Activated naive CD8-positive, alpha-beta T cell treated with anti-CD3 and anti-CD28 coated beads, Interleukin-2, amount 10 ng/mL, durations not matched to agents 7 days and 5 days (primary cell): ENCODE measurements around the gene EFNB2. TPM values are rescaled to one million over a fixed set of nuclear protein-coding genes. Genes with fewer than 3 reads are reported as not detected.

Experiments
- ATAC-seq: fragments of 150-1000 bp; cut with Tn5 transposase; one replicate; pipeline ENCODE4 v1.10.0; 2021; ENCODE audit warnings: low read depth, moderate library complexity
- POLR2A ChIA-PET: fragments of 350-600 bp; sonication (Branson Sonifier 250); formaldehyde crosslinking; loops from one replicate; lab custom pipeline; 2021; ENCODE audit warnings: antibody characterized with exemption; lab: Charles Lee
- DNase-seq: peaks from one replicate; pipeline ENCODE4 v3.0.0; 2021
- H3K27ac Mint-ChIP-seq: one replicate; pipeline ENCODE4 v1.8.0; 2022; ENCODE audit warnings: mild to moderate bottlenecking, mixed read lengths
- H3K27me3 Mint-ChIP-seq: one replicate; pipeline ENCODE4 v1.8.0; 2022; ENCODE audit warnings: mild to moderate bottlenecking, moderate library complexity, mixed read lengths
- H3K36me3 Mint-ChIP-seq: one replicate; pipeline ENCODE4 v1.8.0; 2021; ENCODE audit warnings: mild to moderate bottlenecking, mixed read lengths
- H3K4me1 Mint-ChIP-seq: one replicate; pipeline ENCODE4 v1.8.0; 2021; ENCODE audit warnings: mixed read lengths
- H3K4me3 Mint-ChIP-seq: one replicate; pipeline ENCODE4 v1.8.0; 2022; ENCODE audit warnings: mild to moderate bottlenecking, moderate library complexity, mixed read lengths
- H3K9me3 Mint-ChIP-seq: one replicate; pipeline ENCODE4 v1.8.0; 2021; ENCODE audit warnings: mixed read lengths
- total RNA-seq, 2 experiments: library from RNA; stranded (reverse); gene quantifications; one replicate each; pipeline ENCODE4 v1.2.3, GENCODE V29; 2021

EFNB2 gene
- total RNA-seq, 2 experiments from 2014 or later = 0.14 to 0.23 TPM

DNA sequence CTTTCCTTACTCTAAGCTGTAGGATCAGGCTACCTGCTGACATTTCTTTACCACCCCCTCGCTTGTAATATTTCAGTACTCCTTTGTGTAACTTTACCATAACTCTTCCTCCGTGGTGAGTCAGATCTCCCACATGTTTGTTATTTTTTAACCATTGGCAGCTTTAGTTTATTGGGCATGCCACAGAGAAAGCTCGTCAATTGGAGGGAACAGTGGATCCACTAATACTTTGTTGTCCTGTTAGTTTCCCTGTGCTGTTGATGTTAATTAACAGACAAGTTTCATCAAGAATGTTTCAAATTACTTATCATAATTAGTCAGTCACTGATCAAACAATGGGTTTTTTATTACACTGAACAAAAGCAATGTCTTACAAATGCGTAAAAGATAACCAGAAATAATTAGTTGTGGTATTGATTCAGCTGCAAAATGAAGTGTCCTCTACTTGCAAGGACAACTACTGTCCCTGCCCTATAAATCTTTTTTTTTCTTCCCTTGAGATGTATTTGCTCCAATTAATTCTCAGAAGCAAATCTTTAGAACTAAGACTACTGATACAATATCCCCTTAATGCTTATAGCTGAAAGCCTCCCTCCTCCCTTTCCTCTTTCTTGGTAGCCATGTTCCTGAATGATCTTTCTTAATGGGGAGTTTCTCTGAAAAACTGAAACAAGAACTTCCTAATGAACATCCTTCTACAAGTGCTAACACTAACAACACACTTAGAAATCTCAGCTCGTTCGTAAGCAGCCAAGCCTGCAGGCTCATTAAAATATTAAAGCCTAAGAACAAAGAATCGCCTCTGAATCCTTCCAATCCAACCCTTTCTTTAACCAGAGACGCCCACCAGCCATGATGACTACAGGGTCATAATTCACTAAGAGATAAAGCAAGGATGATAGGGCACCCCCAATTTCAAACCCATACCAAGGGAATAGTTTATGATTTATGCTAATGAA is 22.2 kb downstream of the EFNB2 start:
- H3K4me1 Mint-ChIP-seq = no peaks in the 10 kb centered on the region
- no peaks in the 10 kb centered on the region for H3K9me3 Mint-ChIP-seq
- peaks cover 23% of the 10 kb centered on the region for H3K27me3 Mint-ChIP-seq
- DNase-seq (no peak), ATAC-seq (no peak)
- H3K27ac Mint-ChIP-seq = no peak overlapping the region
- H3K4me3 Mint-ChIP-seq = no peak overlapping the region
- no peaks in the 10 kb centered on the region for H3K36me3 Mint-ChIP-seq
- POLR2A ChIA-PET = no interaction called here

DNA sequence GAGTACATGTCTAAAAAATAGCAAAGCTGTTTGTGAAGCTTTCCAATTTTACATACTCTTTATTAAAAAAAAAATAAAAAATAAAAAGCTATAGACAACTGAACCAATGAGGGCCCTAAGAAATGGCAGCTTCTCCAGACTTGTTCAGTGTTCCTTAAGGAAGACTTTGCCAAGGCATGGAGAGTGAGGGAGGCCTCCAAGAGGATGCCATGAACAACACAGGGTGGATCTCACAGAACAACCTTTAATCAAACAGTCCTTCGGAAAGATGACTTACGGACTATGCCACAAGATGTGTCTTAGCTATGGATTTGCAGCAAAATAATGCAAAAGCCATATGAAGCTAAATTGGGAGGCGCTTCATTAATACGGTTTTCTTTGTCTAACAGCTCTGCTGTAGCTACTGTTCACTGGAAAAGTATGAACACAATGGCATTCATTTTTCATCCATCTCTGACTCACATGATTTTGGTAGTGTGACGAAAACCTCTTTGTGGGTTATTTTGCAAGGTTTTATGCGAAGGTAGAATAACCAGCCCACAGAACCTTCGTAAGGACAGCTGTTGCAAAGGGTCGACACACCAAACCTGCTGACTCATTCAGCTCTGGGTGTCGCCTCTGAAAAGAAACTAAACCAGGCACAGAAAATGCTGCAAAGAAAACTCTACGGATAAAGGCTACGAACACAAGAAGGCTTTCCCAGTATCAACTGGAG is 27.7 kb downstream of the EFNB2 start:
- DNase-seq = no peak
- Mint-ChIP-seq H3K27ac (no peak overlapping the region), H3K9me3 (no peaks in the 10 kb centered on the region), H3K27me3 (peaks cover 21% of the 10 kb centered on the region), H3K36me3 (no peaks in the 10 kb centered on the region), H3K4me3 (no peak overlapping the region), H3K4me1 (peaks cover 1% of the 10 kb centered on the region)
- no peak for ATAC-seq
- POLR2A ChIA-PET = interaction anchor here (0.5 kb wide), 1 partner anchor 1894 kb away, joined by 3 read pairs; no protein-coding TSS in a partner anchor

DNA sequence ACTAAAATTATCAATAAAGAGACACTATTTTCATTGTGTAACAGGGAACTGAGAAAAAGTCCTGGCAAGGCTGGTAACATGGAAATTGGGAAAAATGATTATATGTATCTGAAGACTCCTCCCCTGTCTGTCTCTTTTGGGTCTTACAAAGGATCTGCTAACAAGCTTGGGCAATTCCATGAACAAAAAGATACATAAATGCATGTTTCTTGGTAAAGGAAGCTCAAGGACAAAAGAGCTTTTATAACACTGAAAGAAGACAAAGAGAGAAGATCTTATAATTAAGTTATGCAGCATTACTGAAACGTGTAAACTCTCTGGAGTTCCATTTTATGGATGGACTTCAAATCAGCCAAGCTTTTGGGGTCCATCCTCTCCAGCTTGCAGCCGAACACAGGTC is 29.2 kb downstream of the EFNB2 start:
- Mint-ChIP-seq H3K4me1 (peaks cover 1% of the 10 kb centered on the region), H3K36me3 (no peaks in the 10 kb centered on the region), H3K27me3 (peaks cover 18% of the 10 kb centered on the region), H3K9me3 (no peaks in the 10 kb centered on the region), H3K4me3 (no peak overlapping the region), H3K27ac (no peak overlapping the region)
- DNase-seq (no peak), ATAC-seq (no peak)
- POLR2A ChIA-PET = no interaction called here

DNA sequence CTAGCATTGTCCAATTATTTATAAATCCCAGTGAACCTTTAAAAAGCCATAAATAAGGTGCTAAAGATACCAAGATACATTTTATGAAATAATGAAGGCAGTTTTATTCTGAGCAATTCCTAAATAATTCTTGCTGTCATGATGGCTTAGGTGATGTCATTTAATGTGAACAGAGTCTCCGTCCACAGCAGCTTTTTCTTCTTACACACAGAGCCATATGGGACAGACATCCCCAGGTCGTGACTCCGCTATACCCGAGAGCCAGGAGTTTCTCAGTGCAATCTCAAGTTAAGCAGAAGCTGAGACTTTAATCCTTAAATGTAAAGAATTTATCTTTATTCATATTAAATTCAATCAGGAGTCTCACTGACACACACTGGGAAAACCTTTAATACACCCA is 29.7 kb downstream of the EFNB2 start:
- DNase-seq (no peak), ATAC-seq (no peak)
- Mint-ChIP-seq H3K36me3 (no peaks in the 10 kb centered on the region), H3K27me3 (peaks cover 17% of the 10 kb centered on the region), H3K4me3 (no peak overlapping the region), H3K9me3 (no peaks in the 10 kb centered on the region), H3K4me1 (peaks cover 1% of the 10 kb centered on the region), H3K27ac (no peak overlapping the region)
- POLR2A ChIA-PET = no interaction called here

DNA sequence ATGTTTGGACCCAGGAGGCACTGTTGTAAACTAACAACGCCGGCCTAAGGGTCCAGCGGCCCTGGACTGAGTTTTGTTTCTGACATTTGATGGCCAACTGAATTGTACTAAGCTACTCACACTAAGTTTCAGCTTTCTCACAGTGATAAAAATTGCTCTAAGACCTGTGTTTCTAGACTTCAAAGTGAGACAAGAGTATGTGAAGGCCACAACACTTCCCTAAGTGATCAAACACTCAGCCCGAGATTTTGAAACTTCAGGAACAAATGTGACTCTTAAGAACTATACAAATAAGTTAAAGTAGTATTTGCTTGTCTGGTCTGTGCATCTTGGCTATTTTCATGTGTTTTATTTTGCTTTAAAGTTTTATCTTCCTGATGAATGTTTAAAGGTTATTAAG is 30.2 kb downstream of the EFNB2 start:
- H3K27me3 Mint-ChIP-seq = peaks cover 22% of the 10 kb centered on the region
- POLR2A ChIA-PET = no interaction called here
- no peaks in the 10 kb centered on the region for H3K36me3 Mint-ChIP-seq
- no peak overlapping the region for H3K27ac Mint-ChIP-seq
- no peak overlapping the region for H3K4me3 Mint-ChIP-seq
- ATAC-seq (no peak), DNase-seq (no peak)
- no peaks in the 10 kb centered on the region for H3K9me3 Mint-ChIP-seq
- peaks cover 2% of the 10 kb centered on the region for H3K4me1 Mint-ChIP-seq

DNA sequence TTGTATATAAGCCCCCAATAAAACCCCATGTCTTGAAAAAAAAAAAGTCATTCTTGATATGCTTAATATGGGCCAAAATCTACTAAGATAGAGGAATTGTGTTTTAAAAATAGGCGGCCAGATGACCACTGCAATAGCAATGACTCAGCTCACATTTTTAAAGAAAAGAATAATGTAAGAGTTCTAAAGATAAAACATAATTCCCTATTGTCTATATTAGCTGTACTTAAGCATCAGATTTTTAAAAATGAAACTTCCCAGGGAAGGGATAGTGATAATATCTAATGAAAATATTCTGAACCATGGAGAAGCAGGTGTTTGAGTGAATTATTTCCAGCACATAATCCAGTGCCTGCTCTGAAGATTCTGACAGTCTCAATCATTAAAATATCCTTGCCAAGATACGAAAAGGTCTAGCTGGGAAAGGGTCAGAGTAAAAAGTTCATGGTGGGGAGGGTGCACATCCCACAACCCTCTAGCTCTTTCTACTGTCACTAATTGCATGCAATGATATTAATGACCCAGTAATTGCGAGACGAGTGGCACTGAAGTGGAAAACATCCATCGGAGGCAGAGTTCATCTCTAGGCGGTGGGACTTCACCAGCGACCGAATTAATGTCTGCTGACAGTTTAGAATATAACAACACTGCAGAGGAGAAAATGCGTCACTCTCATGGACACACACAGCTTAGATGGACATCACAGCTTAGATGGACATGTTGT is 31.6 kb downstream of the EFNB2 start:
- H3K36me3 Mint-ChIP-seq = no peaks in the 10 kb centered on the region
- ATAC-seq (no peak), DNase-seq (no peak)
- H3K4me3 Mint-ChIP-seq = no peak overlapping the region
- no peaks in the 10 kb centered on the region for H3K9me3 Mint-ChIP-seq
- POLR2A ChIA-PET = no interaction called here
- peaks cover 4% of the 10 kb centered on the region for H3K4me1 Mint-ChIP-seq
- H3K27me3 Mint-ChIP-seq = peaks cover 31% of the 10 kb centered on the region
- no peak overlapping the region for H3K27ac Mint-ChIP-seq

DNA sequence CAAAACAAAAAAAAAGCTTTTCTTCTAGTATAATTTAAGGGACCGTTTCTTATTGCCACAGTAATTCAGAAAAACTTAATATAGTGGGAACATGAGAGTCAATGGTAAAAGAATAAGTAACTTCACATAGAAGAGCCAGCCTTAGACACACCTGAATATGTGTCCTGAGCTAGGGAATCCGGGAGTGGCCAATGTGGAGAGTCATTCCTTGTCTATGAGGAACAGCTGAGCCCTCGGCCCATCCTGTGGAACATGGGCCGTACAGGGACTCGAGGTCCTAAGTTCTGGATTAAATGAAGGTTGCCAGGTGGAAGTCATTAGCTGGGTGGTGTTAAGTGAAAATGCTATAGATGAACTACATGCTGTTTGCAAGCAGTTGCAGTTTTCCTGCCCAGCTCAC is 32.2 kb downstream of the EFNB2 start:
- H3K36me3 Mint-ChIP-seq = no peaks in the 10 kb centered on the region
- H3K9me3 Mint-ChIP-seq = no peaks in the 10 kb centered on the region
- peaks cover 37% of the 10 kb centered on the region for H3K27me3 Mint-ChIP-seq
- POLR2A ChIA-PET = no interaction called here
- no peak overlapping the region for H3K27ac Mint-ChIP-seq
- H3K4me1 Mint-ChIP-seq = peaks cover 4% of the 10 kb centered on the region
- no peak for ATAC-seq
- H3K4me3 Mint-ChIP-seq = no peak overlapping the region
- no peak for DNase-seq

DNA sequence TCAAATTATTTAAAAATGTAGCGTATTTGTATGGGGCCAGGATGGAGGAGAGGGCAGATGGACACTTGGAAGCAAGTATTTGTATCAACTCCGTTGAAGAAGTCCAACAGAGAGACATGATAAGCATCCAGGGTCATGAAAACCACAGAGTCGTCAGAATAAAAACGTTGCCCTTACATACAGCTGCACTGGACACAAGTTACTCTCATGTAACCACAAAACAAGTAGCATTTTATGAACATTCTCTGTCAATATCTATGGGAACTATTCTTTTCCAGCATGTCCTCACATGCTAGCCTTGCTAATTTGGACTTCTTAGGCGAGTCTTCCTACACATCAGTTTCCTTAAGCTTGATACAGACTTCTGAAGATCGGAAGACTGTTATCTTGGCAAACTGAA is 35.0 kb downstream of the EFNB2 start:
- POLR2A ChIA-PET = no interaction called here
- ATAC-seq (no peak), DNase-seq (no peak)
- H3K27me3 Mint-ChIP-seq = peaks cover 55% of the 10 kb centered on the region
- no peaks in the 10 kb centered on the region for H3K36me3 Mint-ChIP-seq
- no peaks in the 10 kb centered on the region for H3K9me3 Mint-ChIP-seq
- no peak overlapping the region for H3K4me3 Mint-ChIP-seq
- no peak overlapping the region for H3K27ac Mint-ChIP-seq
- peaks cover 3% of the 10 kb centered on the region for H3K4me1 Mint-ChIP-seq

DNA sequence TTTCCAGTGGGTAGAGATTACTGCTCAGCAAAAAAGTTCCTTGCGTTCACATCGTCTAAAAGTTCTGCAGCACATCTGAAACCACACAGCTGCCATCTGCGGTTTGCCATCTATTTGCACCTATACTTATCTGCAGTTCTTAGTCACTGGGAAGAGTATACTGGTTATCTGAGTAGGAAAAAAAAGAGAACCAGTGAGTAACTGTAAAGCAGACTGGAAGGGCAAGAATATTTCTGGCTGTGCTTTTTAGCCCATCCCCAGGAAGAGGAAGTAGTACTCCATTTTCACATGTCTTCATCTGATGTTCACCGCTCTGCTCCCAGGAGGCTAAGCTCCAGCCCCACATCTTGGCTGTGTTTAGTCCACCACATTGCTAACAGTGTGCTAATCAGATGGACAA is 35.6 kb downstream of the EFNB2 start:
- H3K27ac Mint-ChIP-seq = no peak overlapping the region
- H3K9me3 Mint-ChIP-seq = no peaks in the 10 kb centered on the region
- peaks cover 3% of the 10 kb centered on the region for H3K4me1 Mint-ChIP-seq
- POLR2A ChIA-PET = no interaction called here
- no peaks in the 10 kb centered on the region for H3K36me3 Mint-ChIP-seq
- H3K27me3 Mint-ChIP-seq = peaks cover 57% of the 10 kb centered on the region
- ATAC-seq (no peak), DNase-seq (no peak)
- no peak overlapping the region for H3K4me3 Mint-ChIP-seq

DNA sequence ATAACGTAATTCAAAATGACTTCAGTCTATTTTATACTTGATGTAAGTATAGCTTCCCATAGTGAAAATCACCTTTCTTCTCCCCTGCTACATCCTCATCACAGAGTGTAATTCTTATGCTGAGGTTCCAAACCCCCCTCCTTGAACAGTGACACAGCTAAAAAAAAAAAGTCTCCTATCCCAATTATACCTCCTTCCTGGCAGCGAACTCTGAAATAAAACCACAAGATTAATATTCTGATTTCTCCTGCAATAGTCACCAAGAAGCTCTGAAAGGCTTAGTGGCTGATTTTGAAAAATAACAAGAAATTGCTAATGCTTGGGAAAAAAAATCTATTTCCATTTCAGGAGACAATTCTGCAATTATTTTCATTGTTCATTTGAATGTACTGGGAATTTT is 36.3 kb downstream of the EFNB2 start:
- Mint-ChIP-seq H3K4me1 (peaks cover 3% of the 10 kb centered on the region), H3K27ac (no peak overlapping the region), H3K4me3 (no peak overlapping the region), H3K36me3 (no peaks in the 10 kb centered on the region), H3K9me3 (no peaks in the 10 kb centered on the region), H3K27me3 (peaks cover 58% of the 10 kb centered on the region)
- no peak for DNase-seq
- ATAC-seq = no peak
- POLR2A ChIA-PET = no interaction called here

DNA sequence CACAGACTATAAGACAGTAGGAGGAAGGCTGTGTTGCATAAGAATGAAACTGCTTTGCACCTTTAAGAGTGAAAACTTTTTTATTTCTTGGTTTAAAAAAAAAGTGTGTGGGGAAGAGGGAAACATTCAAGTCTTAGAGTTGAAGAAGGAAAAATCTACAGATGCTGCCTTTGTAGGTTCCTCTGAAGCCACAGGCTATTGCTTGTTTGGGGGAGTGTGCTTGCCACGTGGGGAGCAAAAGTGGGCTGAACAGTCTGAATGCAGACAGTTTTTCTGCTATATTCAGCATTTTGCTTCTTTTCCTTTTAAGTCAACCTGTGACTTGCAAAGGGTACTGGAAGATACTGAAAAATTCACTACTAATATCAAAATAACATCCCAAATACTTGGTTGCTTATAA is 36.9 kb downstream of the EFNB2 start:
- POLR2A ChIA-PET = no interaction called here
- Mint-ChIP-seq H3K36me3 (no peaks in the 10 kb centered on the region), H3K27ac (no peak overlapping the region), H3K9me3 (no peaks in the 10 kb centered on the region), H3K4me3 (no peak overlapping the region), H3K4me1 (peaks cover 8% of the 10 kb centered on the region), H3K27me3 (peaks cover 62% of the 10 kb centered on the region)
- ATAC-seq (no peak), DNase-seq (no peak)

DNA sequence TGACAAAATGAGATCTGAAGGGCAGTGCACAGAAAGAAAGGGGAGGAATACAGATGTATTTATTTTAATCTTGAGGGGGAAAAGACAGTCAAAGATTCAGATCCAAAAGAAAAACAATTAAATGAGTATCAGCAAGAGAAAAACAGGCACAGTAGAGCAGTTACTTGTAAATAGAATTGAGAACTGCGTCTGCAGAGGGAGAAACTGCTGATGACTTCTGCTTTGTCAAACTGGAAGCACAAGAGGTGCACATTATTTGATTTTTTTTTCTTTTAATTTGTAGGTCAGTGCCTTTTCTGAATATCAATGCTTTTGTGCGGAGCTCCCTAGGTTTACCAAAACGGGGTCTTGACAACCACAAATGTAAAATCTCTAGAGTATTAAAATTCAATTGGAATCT is 37.3 kb downstream of the EFNB2 start:
- DNase-seq = no peak
- ATAC-seq = no peak
- Mint-ChIP-seq H3K9me3 (no peaks in the 10 kb centered on the region), H3K4me3 (no peak overlapping the region), H3K4me1 (peaks cover 12% of the 10 kb centered on the region), H3K27me3 (peaks cover 63% of the 10 kb centered on the region), H3K27ac (no peak overlapping the region), H3K36me3 (no peaks in the 10 kb centered on the region)
- POLR2A ChIA-PET = no interaction called here

DNA sequence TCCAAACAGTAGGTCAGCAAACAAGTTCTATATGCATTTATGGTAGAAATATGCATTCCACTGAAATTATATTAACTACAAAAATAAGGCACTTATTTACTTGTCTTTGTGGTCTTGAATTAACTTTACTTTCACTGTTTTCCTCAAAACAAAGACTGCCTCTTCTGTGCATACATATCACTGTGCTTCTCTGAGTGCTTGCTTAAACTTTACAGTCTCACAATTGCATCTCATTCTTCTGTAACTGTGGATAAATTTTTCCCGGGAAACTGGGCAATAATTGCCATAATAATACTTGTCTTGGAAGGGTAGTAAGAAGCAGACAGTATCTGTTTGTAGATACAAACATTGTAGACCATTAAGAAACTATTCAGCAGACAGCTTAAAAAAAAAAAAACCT is 38.4 kb downstream of the EFNB2 start:
- peaks cover 15% of the 10 kb centered on the region for H3K4me1 Mint-ChIP-seq
- ATAC-seq (no peak), DNase-seq (no peak)
- H3K4me3 Mint-ChIP-seq = no peak overlapping the region
- H3K27ac Mint-ChIP-seq = no peak overlapping the region
- H3K9me3 Mint-ChIP-seq = no peaks in the 10 kb centered on the region
- H3K36me3 Mint-ChIP-seq = no peaks in the 10 kb centered on the region
- H3K27me3 Mint-ChIP-seq = peaks cover 66% of the 10 kb centered on the region
- POLR2A ChIA-PET = no interaction called here
